Globus pallidus (tissue), 1 donor: Measurements from ENCODE around the gene WDR43.
"Not testable (repeated sequence)": the region's sequence is repeated elsewhere in the genome, so short reads cannot be mapped to it uniquely, and the experiment has no call there.

Experiments used
- DNase-seq: peaks from one replicate; pipeline ENCODE4 v3.0.0-alpha.2; 2015; ENCODE audit warnings: low spot score

The WDR43 gene

DNA sequence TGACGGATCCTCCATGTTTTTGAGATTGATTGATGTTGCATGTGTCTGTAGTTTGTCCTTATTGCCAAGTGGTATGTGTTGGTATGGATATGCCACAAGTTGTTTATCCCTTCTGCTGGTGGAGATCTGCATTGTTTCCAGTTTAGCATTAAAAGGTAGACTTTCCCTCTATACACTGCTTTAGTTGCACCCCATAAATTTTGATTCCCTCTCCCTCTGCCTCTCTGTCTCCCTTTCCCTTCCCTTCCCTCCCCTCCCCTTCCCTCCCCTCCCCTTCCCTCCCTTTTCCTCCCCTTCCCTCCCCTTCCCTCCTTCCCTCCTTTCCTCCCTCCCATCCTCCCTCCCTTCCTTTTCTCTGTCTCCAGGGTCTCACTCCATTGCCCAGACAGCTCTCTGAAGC, 68.0 kb downstream of the WDR43 start:
- no peak for DNase-seq

DNA sequence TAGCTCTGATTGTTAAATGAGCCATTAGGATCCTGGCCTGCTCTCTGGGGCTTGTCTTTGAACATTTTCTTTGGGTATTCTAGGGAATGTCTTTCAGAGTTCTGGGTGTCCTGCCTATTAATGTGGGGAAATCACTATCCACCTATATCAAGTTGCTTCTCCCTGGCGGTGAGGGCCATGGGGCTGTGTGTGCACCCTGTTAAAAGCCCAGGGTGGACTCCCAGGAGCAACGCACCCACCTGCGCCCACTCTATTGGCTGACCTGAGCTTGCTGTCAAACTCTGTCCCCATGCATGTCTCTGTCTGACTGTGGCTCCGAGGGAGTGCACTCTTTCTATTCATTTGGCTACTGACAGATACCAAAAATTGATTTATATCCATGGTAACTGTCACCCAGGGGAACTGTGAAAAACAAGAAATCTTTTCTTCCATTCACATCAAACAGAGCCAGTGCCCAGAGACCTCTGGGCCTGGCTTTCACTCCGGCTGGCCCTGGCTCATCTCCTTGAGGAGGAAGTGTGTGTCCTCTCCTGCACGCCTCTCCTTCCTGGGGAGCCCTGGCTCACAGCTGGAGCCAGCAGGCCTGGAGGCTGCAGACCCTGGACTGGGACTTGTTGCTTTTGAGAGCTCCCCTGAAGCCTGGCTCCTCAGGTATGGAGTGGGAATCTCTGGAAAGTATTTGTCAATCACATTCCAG, 76.1 kb downstream of the WDR43 start:
- DNase-seq, result peak; percentile 43

DNA sequence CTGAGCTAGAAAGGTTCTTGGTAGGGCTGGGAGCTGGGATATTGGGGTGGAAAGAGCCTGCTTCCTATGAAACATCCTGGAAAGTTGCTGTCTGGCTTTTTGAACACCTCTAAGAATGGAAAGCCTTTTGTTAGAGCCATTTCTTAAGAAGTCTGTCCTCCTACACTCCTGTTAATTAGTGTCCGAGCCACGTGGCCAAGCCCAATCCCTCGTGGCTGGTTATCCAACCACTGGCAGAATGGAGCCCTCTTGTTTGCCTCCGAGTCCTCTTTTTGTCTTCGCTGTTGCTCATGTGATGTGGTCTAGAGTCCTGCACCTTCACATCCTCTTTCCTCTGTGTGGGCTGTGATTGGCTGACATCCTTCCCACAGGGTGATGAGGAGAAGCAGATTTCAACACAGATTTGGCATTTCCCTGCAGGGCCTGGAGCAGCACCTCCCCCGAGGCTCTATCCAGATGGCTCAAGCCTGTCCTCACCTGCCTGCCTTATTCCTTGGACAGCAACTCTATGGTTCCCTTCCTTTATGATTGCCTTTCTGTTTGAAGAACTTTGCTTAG, 78.4 kb downstream of the WDR43 start:
- DNase-seq, result no peak

DNA sequence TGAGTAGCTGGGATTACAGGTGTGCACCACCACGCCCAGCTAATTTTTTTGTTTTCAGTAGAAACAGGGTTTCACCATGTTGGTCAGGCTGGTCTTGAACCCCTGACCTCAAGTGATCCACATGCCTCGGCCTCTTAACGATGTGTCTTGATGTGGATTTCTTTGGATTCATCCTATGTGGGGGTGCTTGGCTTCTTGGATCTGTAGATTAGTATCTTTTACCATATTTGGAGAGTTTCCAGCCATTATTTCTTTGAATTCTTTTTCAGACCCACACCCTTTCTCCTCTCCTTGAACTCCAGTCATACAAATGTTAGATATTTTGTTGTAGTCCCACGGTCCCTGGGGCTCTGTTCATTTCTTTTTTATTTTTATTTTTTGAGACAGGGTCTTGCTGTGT, 79.8 kb downstream of the WDR43 start:
- DNase-seq, result no peak

DNA sequence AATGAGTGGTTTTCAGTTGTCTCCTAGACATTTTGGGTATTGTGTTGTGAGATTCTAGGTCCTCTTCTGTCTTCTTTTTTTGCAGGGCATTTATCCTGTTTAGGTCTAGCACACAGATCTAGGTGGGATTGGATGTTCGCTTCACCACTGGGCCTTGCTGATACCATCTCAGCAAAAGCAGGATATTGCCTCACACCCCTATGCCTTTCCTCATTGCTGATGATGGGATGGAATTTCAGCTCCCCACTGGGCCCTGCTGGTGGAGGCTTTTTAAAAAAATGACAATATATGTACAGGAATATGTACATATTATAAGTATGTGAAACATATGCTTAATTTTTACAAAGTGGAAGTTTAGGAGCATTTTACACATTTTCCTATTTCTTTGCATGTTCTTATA, 81.2 kb downstream of the WDR43 start:
- DNase-seq, result no peak

DNA sequence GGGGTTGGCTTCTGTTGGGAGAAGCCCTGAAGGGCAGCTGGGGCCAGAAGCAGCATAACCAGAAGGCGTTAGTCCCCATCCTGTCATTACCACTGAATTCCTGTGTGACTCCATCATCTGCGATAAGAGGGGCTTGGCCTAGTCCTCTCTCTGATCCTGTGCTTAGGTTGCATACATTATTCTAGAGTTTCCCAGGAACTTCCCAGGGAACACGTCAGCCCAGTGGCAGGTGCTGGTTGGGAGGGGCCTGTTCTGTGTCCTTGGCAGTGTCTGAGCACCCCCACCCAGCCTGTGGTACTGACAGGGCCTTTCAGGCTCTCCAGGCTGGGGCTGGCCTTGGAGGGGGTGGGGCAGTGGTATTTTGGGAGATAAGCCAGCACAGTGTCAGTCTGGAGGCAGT, 82.1 kb downstream of the WDR43 start:
- no peak for DNase-seq

DNA sequence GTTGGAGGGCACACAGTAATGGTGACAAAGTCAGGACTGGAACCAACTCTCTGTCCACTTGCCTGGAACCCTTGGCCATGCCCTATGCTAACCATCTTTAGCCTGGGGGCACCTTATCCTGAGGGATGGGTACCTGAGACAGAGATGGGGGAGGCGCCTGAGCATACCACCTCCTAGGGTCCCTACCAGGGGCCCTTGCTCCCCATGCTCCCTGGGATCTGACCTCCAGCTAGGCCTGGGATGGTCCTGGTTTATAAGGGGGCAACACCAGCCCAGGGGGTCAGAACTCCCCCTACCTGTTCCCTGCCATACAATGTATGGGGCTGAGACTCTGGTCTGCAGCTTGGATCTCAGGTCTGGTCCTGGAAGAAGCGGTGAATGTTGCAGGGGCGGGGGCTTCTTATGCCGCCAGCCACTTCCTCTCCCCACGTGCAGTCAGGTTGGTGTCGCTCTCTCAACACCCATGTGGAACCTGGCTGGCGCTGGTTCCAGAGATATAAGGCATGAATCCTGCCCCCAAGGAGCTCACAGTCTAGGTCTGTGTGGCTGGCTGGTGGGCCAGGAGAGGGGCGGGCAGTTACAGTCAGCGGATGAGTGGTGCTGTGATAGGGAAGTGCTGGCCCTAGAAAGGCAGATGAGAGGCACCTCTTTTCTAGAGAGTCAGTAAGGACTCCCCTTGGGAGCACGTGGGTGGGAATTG, 82.9 kb downstream of the WDR43 start:
- no peak for DNase-seq

DNA sequence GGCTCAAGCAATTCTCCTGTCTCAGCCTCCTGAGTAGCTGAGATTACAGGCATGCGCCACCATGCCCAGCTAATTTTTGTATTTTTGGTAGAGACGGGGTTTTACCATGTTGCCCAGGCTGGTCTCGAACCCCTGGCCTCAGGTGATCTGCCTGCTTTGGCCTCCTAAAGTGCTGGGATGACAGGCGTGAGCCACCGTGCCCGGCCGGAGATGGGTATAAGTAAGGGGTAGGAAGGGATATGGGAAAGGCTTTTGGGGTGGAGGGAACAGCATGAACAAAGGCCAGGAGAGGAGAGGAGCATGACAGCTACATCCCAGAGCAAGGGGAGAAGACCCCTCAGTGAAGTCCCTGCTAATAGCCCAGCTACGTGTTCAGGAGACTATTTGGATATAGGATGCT, 83.5 kb downstream of the WDR43 start:
- not testable (repeated sequence) for DNase-seq

DNA sequence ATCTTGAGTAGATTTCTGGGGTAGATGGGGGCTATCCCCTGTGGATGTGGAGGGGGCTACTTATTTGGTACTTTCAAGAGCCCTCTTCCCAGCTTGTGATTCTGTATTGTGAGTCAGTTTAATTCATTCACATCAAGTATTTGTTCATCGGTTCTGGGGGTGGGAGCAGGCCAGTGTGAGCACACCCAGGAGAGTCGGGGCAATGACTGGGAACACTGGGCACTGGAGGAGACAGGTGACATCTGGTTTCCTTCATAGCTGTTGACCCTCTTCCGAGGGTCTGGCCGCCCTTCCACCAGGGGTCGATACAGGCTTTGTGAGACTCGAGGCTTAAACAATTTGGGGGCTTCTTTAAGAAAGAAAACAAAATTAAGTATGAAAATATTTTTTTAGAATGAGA, 84.1 kb downstream of the WDR43 start:
- DNase-seq, result no peak

DNA sequence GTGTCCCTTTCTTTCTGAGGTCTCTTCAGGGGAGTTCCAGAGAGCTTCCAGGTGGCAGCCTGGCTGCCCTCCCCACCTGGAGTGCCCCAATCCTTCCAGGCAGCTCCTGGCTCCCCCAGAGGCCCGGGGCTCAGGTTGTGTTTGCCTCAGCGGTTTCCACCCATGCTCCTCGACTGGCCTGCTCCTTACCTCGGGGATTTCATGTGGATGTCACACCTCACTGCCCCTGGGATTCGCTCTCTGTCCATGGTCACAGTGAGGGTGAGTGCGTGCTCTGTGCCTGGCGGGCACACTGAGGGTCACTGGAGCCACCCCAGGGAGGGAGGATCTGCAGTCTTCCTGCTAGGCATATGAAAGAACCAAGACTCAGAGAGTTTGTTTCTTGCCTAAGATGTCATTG, 84.6 kb downstream of the WDR43 start:
- no peak for DNase-seq

DNA sequence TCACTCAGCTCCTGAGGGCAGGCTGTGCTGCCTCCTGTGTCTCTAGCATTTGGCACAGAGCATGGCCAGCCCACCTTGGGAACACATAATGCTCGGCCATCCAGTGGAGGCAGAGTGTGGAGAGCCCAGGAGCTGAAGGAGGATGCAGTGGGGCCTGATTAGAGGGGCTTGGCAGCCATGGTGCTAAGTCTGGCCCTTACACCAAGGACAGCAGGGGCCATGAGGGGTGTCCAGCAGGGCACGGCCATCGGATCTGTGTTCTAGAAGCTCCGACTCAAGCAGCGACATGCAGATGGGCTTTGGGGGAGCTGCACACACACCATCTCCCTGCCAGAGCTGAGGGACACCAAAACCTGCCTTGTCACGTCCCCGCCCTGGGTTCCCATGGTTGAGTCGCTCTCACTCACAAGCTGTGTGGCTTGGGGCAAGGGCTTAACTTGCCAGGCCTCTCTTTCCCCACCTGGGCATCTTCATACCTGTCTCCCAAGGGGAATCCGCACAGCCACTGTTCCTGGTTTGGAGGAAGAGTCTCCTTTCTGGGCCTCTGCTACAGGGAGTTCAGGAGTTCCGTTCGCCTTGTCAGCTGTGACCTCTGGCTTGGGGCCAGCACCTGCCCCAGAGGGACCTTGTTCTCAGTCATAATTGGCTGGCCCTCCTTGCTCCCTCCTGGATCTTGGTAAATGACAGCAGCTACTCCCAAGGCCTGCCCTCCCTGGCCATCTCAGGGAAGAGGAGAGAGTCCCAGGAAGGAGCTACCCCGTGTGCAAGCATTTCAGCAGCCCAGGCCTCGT, 85.3 kb downstream of the WDR43 start:
- DNase-seq, result no peak

DNA sequence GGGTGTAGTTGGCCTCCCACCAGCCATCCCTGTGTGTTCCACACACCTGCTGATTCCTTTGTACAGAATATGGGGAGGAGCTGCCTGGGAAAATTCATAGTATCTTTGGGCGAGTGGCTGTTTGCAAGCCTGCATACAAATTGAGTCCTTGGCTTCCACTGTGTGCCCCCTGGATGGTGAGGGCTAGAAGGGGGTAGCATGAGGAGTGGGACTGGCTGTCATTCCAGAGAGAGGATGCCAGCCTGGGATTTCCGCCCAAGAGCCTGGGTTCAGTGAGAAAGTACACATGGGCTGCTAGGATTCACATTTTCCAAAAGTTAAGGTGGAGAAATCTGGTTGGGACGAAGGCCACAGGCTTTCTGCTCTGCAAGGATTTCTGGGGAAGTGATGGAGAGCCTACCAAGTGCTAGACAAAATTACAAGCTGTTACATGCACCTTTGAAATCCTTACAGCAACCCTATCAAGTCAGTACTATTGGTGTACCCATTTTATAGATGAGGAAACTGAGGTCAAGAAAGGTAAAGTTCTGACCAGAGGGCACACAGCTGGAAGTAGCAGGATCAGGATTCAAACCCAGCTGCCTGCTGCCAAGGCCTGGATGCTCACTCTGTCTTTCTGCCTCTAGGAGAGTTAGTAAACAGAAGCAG, 86.0 kb downstream of the WDR43 start:
- peak; percentile 55 for DNase-seq

DNA sequence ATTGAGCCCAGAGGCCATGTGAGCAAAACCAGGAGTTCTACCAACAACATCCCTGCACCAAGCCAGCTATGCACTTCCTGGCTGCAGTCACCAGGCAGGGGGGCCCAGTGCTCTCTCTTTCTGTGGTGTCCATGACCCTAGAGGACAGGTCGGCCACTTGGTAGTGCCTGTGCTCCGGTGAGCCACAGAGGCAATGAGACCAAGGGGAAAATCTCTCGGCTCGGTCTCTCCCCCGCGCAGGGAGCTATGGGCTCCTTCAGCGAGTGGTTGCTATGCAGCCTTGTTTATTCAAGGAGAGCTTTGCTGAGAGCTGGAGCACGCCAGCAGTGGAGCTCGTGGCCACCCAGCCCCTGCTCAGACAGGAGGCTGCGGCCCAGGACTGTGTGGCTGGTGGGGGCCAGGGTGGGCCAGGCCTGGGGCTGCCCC, 86.6 kb downstream of the WDR43 start, which contains the start of gene TOGARAM2:
Gene TOGARAM2, plus strand, starts transcription at position 283 of the 426 bp plus-strand sequence. CDS start 13,537 bp downstream, outside the sequence.
- peak; percentile 63 for DNase-seq

DNA sequence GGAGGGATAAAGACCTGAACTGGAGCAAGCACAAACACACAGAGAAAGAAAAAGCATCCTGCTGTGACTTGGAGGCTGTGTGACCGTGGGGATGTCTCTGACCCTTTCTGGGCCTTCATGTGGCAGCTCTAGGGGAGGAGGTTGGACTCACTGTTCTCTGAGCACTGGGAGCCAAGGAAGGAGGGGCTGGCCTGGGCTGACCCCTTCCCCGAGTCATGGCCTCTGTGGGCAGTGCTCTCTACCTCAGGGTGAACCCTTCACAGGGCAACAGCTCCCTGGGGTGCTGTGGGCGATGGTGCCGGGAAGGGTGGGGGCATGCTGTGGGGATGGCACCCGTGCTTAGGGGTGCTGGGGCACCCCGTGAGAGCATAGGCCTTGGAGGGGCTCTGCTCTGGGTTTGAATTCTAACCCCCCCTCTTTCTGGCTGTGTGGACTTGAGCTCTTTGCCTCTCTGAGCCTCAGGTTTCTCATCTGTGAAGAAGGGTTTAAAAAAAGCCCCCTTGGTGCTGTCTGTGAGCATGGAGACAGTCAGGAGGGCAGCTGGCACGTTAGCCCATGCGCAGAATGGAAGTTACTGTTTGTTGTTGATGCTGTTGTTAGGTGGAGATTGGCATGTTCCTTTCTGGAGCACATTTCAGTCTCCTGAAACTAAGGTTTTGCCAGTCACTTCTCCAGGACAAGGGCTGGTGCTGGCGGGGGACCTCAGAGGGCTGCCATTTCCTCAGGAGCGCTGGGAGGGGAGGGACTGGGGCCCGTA, 87.3 kb downstream of the WDR43 start:
- no peak for DNase-seq

DNA sequence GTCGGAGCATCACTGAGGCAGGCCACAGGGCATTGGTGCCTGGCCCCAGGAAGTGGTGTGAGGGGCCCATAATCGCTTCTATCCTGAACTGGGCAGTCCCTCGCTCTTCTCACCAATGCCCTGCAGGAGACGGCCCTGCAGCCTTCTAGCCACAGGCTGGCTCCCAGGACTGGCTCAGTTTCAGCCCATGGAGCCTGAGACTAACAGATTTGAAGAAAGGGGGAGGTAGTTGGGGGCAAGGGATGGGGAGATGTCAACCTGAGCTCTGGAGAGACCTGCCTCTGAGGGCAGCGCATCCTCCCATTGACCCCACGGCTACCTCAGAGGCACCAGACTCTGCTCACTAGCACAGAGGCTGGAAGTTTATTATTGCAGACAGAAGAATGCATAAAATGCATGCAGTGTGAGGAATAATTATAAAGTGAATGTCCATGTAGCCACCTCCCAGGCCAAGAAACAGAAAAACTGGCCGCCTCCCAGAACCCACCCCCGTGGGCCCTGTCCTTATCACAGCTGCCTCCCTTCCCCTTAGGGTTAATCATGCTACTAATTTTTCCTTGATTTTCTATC, 88.0 kb downstream of the WDR43 start:
- DNase-seq, result no peak

DNA sequence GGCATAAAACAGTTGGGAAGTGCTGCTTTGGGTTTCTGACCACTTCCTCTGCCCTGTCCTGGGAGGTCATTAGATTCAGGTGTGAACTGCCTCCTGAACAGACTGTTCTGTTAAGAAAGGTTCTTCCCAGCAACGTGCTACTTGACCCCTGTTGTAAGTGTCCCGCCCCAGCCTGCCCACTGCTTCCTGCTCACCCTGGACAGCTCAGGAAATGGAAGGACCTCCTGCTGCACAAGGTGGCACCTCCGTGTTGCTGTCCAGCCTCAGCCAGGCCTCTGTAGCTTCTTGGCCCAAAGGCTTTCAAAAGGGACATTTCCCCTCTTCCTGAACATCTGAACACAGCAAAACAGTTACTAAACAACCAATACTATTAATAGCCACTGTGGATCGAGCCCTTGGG, 92.0 kb downstream of the WDR43 start:
- DNase-seq, result no peak

DNA sequence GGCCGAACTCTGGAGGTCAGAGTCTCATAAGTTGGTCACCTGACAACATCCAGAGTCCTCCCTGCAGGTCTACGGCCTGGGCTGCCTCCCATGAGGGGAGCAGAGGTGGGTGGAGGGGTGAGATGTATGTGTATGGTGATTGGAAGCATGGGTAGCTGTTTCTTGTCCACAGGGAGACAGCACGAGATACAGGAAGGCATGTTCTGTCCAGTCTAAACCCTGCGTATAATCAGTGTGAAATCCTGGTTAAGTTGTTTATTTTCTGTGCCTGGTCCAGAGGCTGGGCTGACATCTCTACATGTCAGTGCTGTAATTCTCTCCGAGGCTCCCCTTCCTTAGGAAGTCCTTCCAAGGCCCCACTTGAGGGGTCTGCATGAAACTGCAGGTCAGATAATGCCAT, 95.5 kb downstream of the WDR43 start:
- no peak for DNase-seq

DNA sequence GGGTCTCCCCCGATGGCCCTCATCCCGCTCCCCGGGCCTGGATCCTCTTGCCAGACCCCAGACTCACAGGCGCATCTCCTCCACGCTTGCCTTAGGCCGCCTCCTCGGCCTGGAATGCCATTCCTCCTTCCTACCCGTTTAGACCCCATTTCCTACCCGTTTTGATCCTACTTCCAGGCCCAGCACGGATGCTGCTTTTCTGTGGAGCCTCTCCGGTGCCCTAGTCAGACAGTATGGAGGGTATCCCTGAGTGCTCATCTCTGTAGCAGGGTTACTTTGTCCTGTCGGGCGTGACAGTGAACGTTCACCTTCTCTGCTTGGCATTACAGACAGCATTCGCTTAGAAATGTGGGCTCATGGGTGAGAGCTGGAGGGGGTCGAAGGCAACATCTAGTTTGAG, 96.0 kb downstream of the WDR43 start:
- no peak for DNase-seq

DNA sequence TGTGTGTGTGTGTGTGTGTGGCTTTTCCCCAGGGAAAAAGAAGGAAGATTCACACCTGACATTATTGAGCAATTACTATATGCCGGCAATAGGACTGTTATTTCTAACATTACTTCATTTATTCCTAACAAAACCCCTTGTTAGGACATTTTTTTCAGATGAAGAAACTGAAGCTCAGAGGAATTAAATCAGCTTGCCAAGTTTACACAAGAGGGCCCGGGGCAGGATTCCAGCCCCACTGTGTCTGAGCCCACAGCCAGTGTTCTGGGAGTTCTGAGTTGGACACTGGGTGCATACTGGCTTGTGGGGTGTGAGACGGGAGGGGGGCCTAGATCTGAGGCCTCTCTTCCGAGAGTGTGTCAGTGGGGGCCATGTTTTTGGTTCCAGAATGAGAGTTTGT, 96.6 kb downstream of the WDR43 start:
- DNase-seq, result no peak

DNA sequence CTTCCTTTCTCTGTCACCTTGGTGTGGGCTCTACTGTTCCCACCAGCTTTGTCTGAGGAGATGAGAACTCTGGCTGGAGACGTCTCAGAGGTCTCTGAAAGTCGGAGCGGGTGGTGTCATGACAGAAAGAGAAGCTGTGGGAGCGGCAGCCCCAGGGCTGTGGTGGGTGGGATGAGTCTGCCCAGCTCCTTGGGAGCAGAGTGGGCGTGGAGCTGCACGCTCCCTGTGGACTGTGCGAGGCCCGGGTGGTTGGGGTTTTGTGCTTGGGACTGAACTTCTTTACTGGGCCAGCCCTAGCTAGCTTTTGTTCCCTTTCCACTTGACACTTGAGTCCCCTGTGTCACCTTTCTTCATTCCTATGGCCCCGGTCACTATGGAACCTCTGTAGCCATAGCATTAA, 97.0 kb downstream of the WDR43 start:
- no peak for DNase-seq
